CD14-positive monocyte (primary cell): ENCODE results near the gene TRAPPC5. TPM values are rescaled to one million over a fixed set of nuclear protein-coding genes. Genes with fewer than 3 reads are reported as not detected.
A peak's percentile ranks its signal among the peaks of the same experiment; 100 is the strongest.

ENCODE experiments used
- DNase-seq, 3 donors: peaks; one replicate each; pipeline ENCODE4 v3.0.0-alpha.2; 2011 to 2022
- H2AFZ ChIP-seq: 2 replicates; pipeline ENCODE4 v1.6.0; 2012; ENCODE audit warnings: mild to moderate bottlenecking, low read depth, low read length, inconsistent platforms; ENCODE audit not compliant: insufficient read depth, poor library complexity, severe bottlenecking
- H3K27ac ChIP-seq, 2 donors: 1 replicate in 1 of 2; 2 replicates in 1 of 2; pipeline ENCODE4 v1.5.1; 2012 to 2013; ENCODE audit warnings: low read length in 2 of 2, control low read depth in 1 of 2, inconsistent platforms in 1 of 2, low read depth in 1 of 2, mild to moderate bottlenecking in 1 of 2
- H3K27me3 ChIP-seq, 2 donors: one replicate each; pipeline versions ENCODE4 v1.6.0 to v1.6.1; 2011 to 2013; ENCODE audit warnings: low read length in 2 of 2; ENCODE audit not compliant: control insufficient read depth in 2 of 2, insufficient read depth in 2 of 2
- H3K36me3 ChIP-seq, 2 donors: replicated peaks in 1 of 2; 1 replicate in 1 of 2; 2 replicates in 1 of 2; pipeline versions ENCODE4 v1.5.1 to v1.6.1; 2012 to 2013; ENCODE audit warnings: low read length in 2 of 2, control low read depth in 1 of 2, inconsistent platforms in 1 of 2, mild to moderate bottlenecking in 1 of 2; ENCODE audit not compliant: insufficient read depth in 2 of 2, control insufficient read depth in 1 of 2
- H3K4me1 ChIP-seq, 2 donors: 1 replicate in 1 of 2; 2 replicates in 1 of 2; pipeline versions ENCODE4 v1.5.1 to v1.6.1; 2012 to 2013; ENCODE audit warnings: low read length in 2 of 2, control low read depth in 1 of 2, inconsistent platforms in 1 of 2, mild to moderate bottlenecking in 1 of 2, moderate library complexity in 1 of 2; ENCODE audit not compliant: insufficient read depth in 2 of 2, control insufficient read depth in 1 of 2
- H3K4me2 ChIP-seq: replicated peaks from 2 replicates; pipeline ENCODE3; 2012; ENCODE audit warnings: low read length, moderate library complexity, mild to moderate bottlenecking; ENCODE audit not compliant: poor library complexity, severe bottlenecking; ENCODE audit errors: extremely low read depth
- H3K4me3 ChIP-seq, 3 experiments: fragments of 200-600 bp in 1 of 3; sonication (generic) in 1 of 3; replicated peaks in 1 of 3; 1 replicate in 2 of 3; 2 replicates in 1 of 3; pipeline ENCODE4 v1.5.1; 2011 to 2013; ENCODE audit warnings: low read length in 3 of 3, mild to moderate bottlenecking in 3 of 3, control low read depth in 2 of 3, low read depth in 2 of 3, inconsistent platforms in 1 of 3, moderate library complexity in 1 of 3
- H3K79me2 ChIP-seq: 2 replicates; pipeline ENCODE4 v1.6.0; 2012; ENCODE audit warnings: mild to moderate bottlenecking, control low read depth, inconsistent platforms, low read length, moderate library complexity; ENCODE audit not compliant: insufficient read depth
- H3K9ac ChIP-seq: 2 replicates; pipeline ENCODE4 v1.6.0; 2017; ENCODE audit warnings: low read length, mild to moderate bottlenecking; ENCODE audit not compliant: insufficient read depth, poor library complexity, severe bottlenecking
- H3K9me3 ChIP-seq, 2 donors: replicated peaks in 1 of 2; 1 replicate in 1 of 2; 2 replicates in 1 of 2; pipeline versions ENCODE4 v1.5.1 to v1.6.1; 2012 to 2013; ENCODE audit warnings: low read length in 2 of 2, control low read depth in 1 of 2; ENCODE audit not compliant: control insufficient read depth in 1 of 2, insufficient read depth in 1 of 2
- H4K20me1 ChIP-seq: 2 replicates; pipeline ENCODE4 v1.6.0; 2012; ENCODE audit warnings: mild to moderate bottlenecking, low read length, control low read depth, moderate library complexity; ENCODE audit not compliant: insufficient read depth
- H3K27ac Mint-ChIP-seq, 7 donors: one replicate each; pipeline ENCODE4 v1.8.0; 2020; ENCODE audit warnings: mild to moderate bottlenecking in 7 of 7, mixed read lengths in 7 of 7, moderate library complexity in 6 of 7, inconsistent platforms in 2 of 7
- H3K27me3 Mint-ChIP-seq, 3 donors: one replicate each; pipeline ENCODE4 v1.8.0; 2021 to 2022; ENCODE audit warnings: low read depth in 3 of 3, mild to moderate bottlenecking in 3 of 3, mixed read lengths in 3 of 3, moderate library complexity in 3 of 3, inconsistent platforms in 1 of 3
- H3K36me3 Mint-ChIP-seq, 2 donors: one replicate each; pipeline ENCODE4 v1.8.0; 2020; ENCODE audit warnings: mixed read lengths in 2 of 2, inconsistent platforms in 1 of 2, mild to moderate bottlenecking in 1 of 2
- H3K4me1 Mint-ChIP-seq: one replicate; pipeline ENCODE4 v1.8.0; 2020; ENCODE audit warnings: mild to moderate bottlenecking, mixed read lengths
- H3K4me3 Mint-ChIP-seq, 2 donors: one replicate each; pipeline ENCODE4 v1.8.0; 2020; ENCODE audit warnings: mild to moderate bottlenecking in 2 of 2, mixed read lengths in 2 of 2, moderate library complexity in 1 of 2
- H3K9me3 Mint-ChIP-seq, 7 donors: one replicate each; pipeline ENCODE4 v1.8.0; 2020 to 2022; ENCODE audit warnings: mixed read lengths in 7 of 7, mild to moderate bottlenecking in 6 of 7, moderate library complexity in 6 of 7, inconsistent platforms in 2 of 7
- CTCF ChIP-seq: fragments of 200-600 bp; IDR thresholded peaks from one replicate; pipeline ENCODE4 v1.8.0; 2022; ENCODE audit warnings: antibody characterized with exemption, mild to moderate bottlenecking
- whole genome bisulfite sequencing: methylation state at CpG from one replicate; pipeline ENCODE4 v1.1.5; 2013; ENCODE audit warnings: missing lambda C conversion rate; ENCODE audit not compliant: insufficient coverage; 5-methylcytosine and 5-hydroxymethylcytosine counted together
- intact Hi-C, 2 donors: fragments of 100-400 bp; cut with micrococcal nuclease; formaldehyde crosslinking; loops; one replicate each; pipeline versions ENCODE4 v1.15.0 to v1.15.1; 2023
- polyA plus RNA-seq, 3 donors: library from polyadenylated mRNA; depleted of rRNA in 1 of 3; unstranded in 2 of 3; stranded (reverse) in 1 of 3; fragments of 300-500 nt in 2 of 3; fragments of >200 nt in 1 of 3; fragmentation: Illumina TruSeq in 2 of 3; gene quantifications; 1 replicate in 2 of 3; 2 replicates in 1 of 3; pipeline ENCODE4 v1.2.3, GENCODE V29; 2012 to 2021

TRAPPC5 gene
- polyA plus RNA-seq, 3 donors, result 126 to 449 (median 414) TPM

- WGBS, result 0% methylated on average over 6 of the region's 14 CpGs
- H2AFZ ChIP-seq, result peak overlapping the region; percentile 40
- H3K27ac Mint-ChIP-seq, result peak overlapping the region; percentile 98 to 100 (median 99)
- no peaks in the 10 kb centered on the region for H3K27me3 ChIP-seq
- H3K4me2 ChIP-seq, result peak overlapping the region; percentile 73
- H3K36me3 ChIP-seq, result no peaks in the 10 kb centered on the region
- intact Hi-C loops, result loop anchor here in 1 of 2 donors (1.0 to 10.0 kb wide), 2 partner anchors 20 to 112 kb away; partner anchors contain the start of gene MCEMP1
- H3K27ac ChIP-seq, result peak overlapping the region; percentile 99 to 100
- H3K4me1 ChIP-seq, result peaks cover 79 to 81% of the 10 kb centered on the region in 2 donors
- H3K9me3 Mint-ChIP-seq, result peaks cover 0 to 2% (median 0%) of the 10 kb centered on the region in 7 donors
- peak overlapping the region in 2 of 3 experiments; percentile 17 to 61 for H3K4me3 ChIP-seq
- peaks cover 0 to 18% (median 0%) of the 10 kb centered on the region in 3 donors for H3K27me3 Mint-ChIP-seq
- H3K9me3 ChIP-seq, result no peaks in the 10 kb centered on the region
- peak overlapping the region; percentile 81 for H3K9ac ChIP-seq
- peaks cover 67% of the 10 kb centered on the region for H3K4me1 Mint-ChIP-seq
- peak overlapping the region; percentile 39 to 75 for H3K4me3 Mint-ChIP-seq
- peak; percentile 94 to 98 (median 97) for DNase-seq
- no peaks in the 10 kb centered on the region for H3K79me2 ChIP-seq
- no peaks in the 10 kb centered on the region for H3K36me3 Mint-ChIP-seq
- no peaks in the 10 kb centered on the region for H4K20me1 ChIP-seq
- no peak for TF ChIP-seq CTCF
Observed at GRCh38 chr19:7657131-7657751, 23.4 kb upstream of the TRAPPC5 start.

- Histone ChIP-seq H3K4me3 (peak overlapping the region in 2 of 3 experiments; percentile 16 to 61), H3K27ac (peak overlapping the region; percentile 99 to 100), H3K27me3 (no peaks in the 10 kb centered on the region), H3K36me3 (no peaks in the 10 kb centered on the region), H3K4me2 (peak overlapping the region; percentile 73), H3K9ac (peak overlapping the region; percentile 81), H3K9me3 (no peaks in the 10 kb centered on the region), H4K20me1 (no peaks in the 10 kb centered on the region), H2AFZ (peak overlapping the region; percentile 49), H3K79me2 (no peaks in the 10 kb centered on the region), H3K4me1 (peaks cover 69 to 74% of the 10 kb centered on the region in 2 donors)
- H3K36me3 Mint-ChIP-seq, result no peaks in the 10 kb centered on the region
- peak overlapping the region; percentile 98 to 100 (median 99) for H3K27ac Mint-ChIP-seq
- H3K4me3 Mint-ChIP-seq, result peak overlapping the region; percentile 67 to 73
- peaks cover 0 to 2% (median 0%) of the 10 kb centered on the region in 7 donors for H3K9me3 Mint-ChIP-seq
- DNase-seq, result peak; percentile 72 to 87 (median 82)
- H3K4me1 Mint-ChIP-seq, result peaks cover 58% of the 10 kb centered on the region
- H3K27me3 Mint-ChIP-seq, result peaks cover 0 to 18% (median 0%) of the 10 kb centered on the region in 3 donors
- intact Hi-C loops, result loop anchor here (2.0 to 10.0 kb wide), 2 partner anchors 19 to 113 kb away; partner anchors contain the start of gene MCEMP1 (in 1 of the 2)
- TF ChIP-seq CTCF, result no peak
- 0% methylated on average over 4 of the region's 9 CpGs for WGBS
Observed at GRCh38 chr19:7658219-7658686, 22.4 kb upstream of the TRAPPC5 start.
